Measurements from ENCODE around the gene TACR2.

TACR2 gene

DNA sequence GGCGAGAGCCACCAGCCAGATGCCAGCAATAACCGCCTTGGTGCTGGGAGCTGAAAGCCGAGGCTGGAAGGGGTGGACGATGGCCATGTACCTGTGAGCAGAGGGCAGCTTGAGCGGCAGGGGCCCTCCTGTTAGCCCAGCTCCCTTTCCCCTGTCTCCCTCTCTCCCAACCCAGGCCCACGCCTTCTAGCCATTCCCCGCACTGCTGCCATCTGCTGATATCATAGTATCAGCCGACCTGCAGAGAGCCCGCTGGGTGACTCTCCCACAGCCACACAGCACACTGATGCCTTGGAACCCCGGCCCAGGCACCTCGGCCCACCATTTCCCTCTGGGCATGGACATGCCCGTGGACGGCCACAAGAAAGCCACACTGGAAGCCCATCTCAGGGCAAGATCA is 1.7 kb downstream of the TACR2 start:
- no peaks in the 10 kb centered on the region for H3K36me3 ChIP-seq (ENCODE audit: insufficient read depth, low read length)
- no peak overlapping the region for H3K9ac ChIP-seq (ENCODE audit: low read depth, low read length)
- no peaks in the 10 kb centered on the region for H3K9me3 ChIP-seq (replicated peaks; ENCODE audit: low read length)
- no peak overlapping the region for H3K4me2 ChIP-seq (ENCODE audit: low read length)
- peaks cover 2% of the 10 kb centered on the region for H3K4me1 ChIP-seq (ENCODE audit: control insufficient read depth, insufficient read depth, low read length)
- peaks cover 27% of the 10 kb centered on the region for H3K27me3 ChIP-seq (ENCODE audit: control insufficient read depth, insufficient read depth, low read length)
- H3K4me3 ChIP-seq (ENCODE audit: low read length): no peak overlapping the region

- Histone ChIP-seq H3K4me1 (ENCODE audit: control insufficient read depth, insufficient read depth, low read length) (peaks cover 2% of the 10 kb centered on the region), H3K9me3 (replicated peaks; ENCODE audit: low read length) (no peaks in the 10 kb centered on the region), H3K9ac (ENCODE audit: low read depth, low read length) (no peak overlapping the region), H3K4me2 (ENCODE audit: low read length) (no peak overlapping the region), H3K36me3 (ENCODE audit: insufficient read depth, low read length) (no peaks in the 10 kb centered on the region), H3K4me3 (ENCODE audit: low read length) (no peak overlapping the region), H3K27me3 (ENCODE audit: control insufficient read depth, insufficient read depth, low read length) (peaks cover 27% of the 10 kb centered on the region)
These were observed 2.4 kb downstream of the TACR2 start for GRCh38 chr10:69414036-69415018.

DNA sequence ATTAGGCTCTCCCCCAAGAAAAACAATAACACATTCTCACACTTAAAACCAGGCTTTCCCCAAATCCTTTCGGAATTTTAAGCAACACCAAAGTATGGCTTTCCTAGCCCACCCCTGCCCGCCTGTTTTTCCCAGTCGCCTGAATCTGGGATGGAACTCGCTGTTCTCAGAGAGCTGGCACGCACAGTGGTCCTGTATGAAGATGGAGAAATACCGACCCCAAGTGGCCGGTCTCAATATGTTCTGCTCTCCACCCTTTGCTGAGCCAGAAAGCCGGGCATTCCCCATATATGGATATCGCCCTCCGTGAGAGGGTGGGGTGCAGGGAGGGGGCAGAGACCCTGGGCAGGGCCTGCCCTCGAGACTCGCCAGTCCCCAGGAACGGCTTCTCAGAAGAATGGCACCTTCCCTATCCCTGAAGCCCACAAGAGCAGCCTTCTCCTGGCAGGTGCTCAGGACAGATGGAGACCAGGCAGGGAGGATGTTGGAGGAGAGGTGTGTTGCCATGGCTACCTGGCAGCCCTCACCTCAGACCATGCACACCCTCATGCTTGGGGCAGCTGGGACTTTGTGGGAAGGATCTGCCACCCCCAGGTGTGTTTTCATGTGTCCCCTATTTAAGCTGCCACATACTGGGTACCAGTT is 3.4 kb downstream of the TACR2 start:
- Histone ChIP-seq H3K4me2 (ENCODE audit: low read length) (peak overlapping the region; percentile 54), H3K4me1 (ENCODE audit: control insufficient read depth, insufficient read depth, low read length) (peaks cover 8% of the 10 kb centered on the region), H3K27me3 (ENCODE audit: control insufficient read depth, insufficient read depth, low read length) (peaks cover 27% of the 10 kb centered on the region), H3K9me3 (replicated peaks; ENCODE audit: low read length) (no peaks in the 10 kb centered on the region), H3K36me3 (ENCODE audit: insufficient read depth, low read length) (no peaks in the 10 kb centered on the region), H3K9ac (ENCODE audit: low read depth, low read length) (no peak overlapping the region), H3K4me3 (ENCODE audit: low read length) (no peak overlapping the region)

- peaks cover 23% of the 10 kb centered on the region for H3K27me3 ChIP-seq (ENCODE audit: control insufficient read depth, insufficient read depth, low read length)
- no peak overlapping the region for H3K4me3 ChIP-seq (ENCODE audit: low read length)
- no peak overlapping the region for H3K9ac ChIP-seq (ENCODE audit: low read depth, low read length)
- peaks cover 14% of the 10 kb centered on the region for H3K4me1 ChIP-seq (ENCODE audit: control insufficient read depth, insufficient read depth, low read length)
- H3K9me3 ChIP-seq (replicated peaks; ENCODE audit: low read length): no peaks in the 10 kb centered on the region
- no peak overlapping the region for H3K4me2 ChIP-seq (ENCODE audit: low read length)
- H3K36me3 ChIP-seq (ENCODE audit: insufficient read depth, low read length): no peaks in the 10 kb centered on the region
These were observed 4.4 kb downstream of the TACR2 start for GRCh38 chr10:69412232-69412790.

GRCh38 chr10:69411476-69411875 is 5.2 kb downstream of the TACR2 start:
- peaks cover 15% of the 10 kb centered on the region for H3K27me3 ChIP-seq (ENCODE audit: control insufficient read depth, insufficient read depth, low read length)
- H3K36me3 ChIP-seq (ENCODE audit: insufficient read depth, low read length): no peaks in the 10 kb centered on the region
- no peak overlapping the region for H3K4me3 ChIP-seq (ENCODE audit: low read length)
- no peak overlapping the region for H3K4me2 ChIP-seq (ENCODE audit: low read length)
- no peaks in the 10 kb centered on the region for H3K9me3 ChIP-seq (replicated peaks; ENCODE audit: low read length)
- H3K4me1 ChIP-seq (ENCODE audit: control insufficient read depth, insufficient read depth, low read length): peaks cover 14% of the 10 kb centered on the region
- H3K9ac ChIP-seq (ENCODE audit: low read depth, low read length): no peak overlapping the region

- H3K4me2 ChIP-seq (ENCODE audit: low read length): no peak overlapping the region
- no peaks in the 10 kb centered on the region for H3K36me3 ChIP-seq (ENCODE audit: insufficient read depth, low read length)
- peaks cover 17% of the 10 kb centered on the region for H3K4me1 ChIP-seq (ENCODE audit: control insufficient read depth, insufficient read depth, low read length)
- H3K9ac ChIP-seq (ENCODE audit: low read depth, low read length): no peak overlapping the region
- no peaks in the 10 kb centered on the region for H3K9me3 ChIP-seq (replicated peaks; ENCODE audit: low read length)
- H3K27me3 ChIP-seq (ENCODE audit: control insufficient read depth, insufficient read depth, low read length): peaks cover 5% of the 10 kb centered on the region
- H3K4me3 ChIP-seq (ENCODE audit: low read length): no peak overlapping the region
These were observed 6.2 kb downstream of the TACR2 start for GRCh38 chr10:69410487-69410886.

DNA sequence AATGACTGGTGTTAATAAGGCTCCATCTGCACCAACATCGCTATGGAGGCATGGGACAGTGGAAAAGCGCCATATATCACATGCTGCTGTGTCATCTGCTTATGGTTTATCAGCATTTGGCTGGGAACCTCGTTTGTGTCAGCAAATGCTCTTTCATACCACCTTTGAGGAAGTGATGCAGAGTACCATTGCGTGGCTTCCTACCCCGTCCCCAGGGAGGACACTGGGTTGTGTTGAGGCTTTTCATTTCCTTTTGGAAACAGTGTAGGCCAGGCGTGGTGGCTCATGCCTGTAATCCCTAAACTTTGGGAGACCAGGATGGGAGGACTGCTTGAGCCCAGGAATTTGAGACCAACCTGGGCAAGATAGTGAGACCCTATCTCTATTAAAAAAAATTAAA is 6.8 kb downstream of the TACR2 start:
- no peak overlapping the region for H3K4me2 ChIP-seq (ENCODE audit: low read length)
- no peak overlapping the region for H3K4me3 ChIP-seq (ENCODE audit: low read length)
- H3K9me3 ChIP-seq (replicated peaks; ENCODE audit: low read length): no peaks in the 10 kb centered on the region
- peaks cover 18% of the 10 kb centered on the region for H3K4me1 ChIP-seq (ENCODE audit: control insufficient read depth, insufficient read depth, low read length)
- H3K36me3 ChIP-seq (ENCODE audit: insufficient read depth, low read length): no peaks in the 10 kb centered on the region
- no peak overlapping the region for H3K9ac ChIP-seq (ENCODE audit: low read depth, low read length)
- no peaks in the 10 kb centered on the region for H3K27me3 ChIP-seq (ENCODE audit: control insufficient read depth, insufficient read depth, low read length)

- H3K9ac ChIP-seq (ENCODE audit: low read depth, low read length): peak overlapping the region; percentile 71
- peak overlapping the region; percentile 70 for H3K4me3 ChIP-seq (ENCODE audit: low read length)
- peaks cover 7% of the 10 kb centered on the region for H3K36me3 ChIP-seq (ENCODE audit: insufficient read depth, low read length)
- H3K27me3 ChIP-seq (ENCODE audit: control insufficient read depth, insufficient read depth, low read length): no peaks in the 10 kb centered on the region
- peaks cover 26% of the 10 kb centered on the region for H3K4me1 ChIP-seq (ENCODE audit: control insufficient read depth, insufficient read depth, low read length)
- H3K9me3 ChIP-seq (replicated peaks; ENCODE audit: low read length): no peaks in the 10 kb centered on the region
- peak overlapping the region; percentile 86 for H3K4me2 ChIP-seq (ENCODE audit: low read length)
These were observed 7.6 kb downstream of the TACR2 start for GRCh38 chr10:69409176-69409495.

- peak overlapping the region; percentile 70 for H3K4me3 ChIP-seq (ENCODE audit: low read length)
- H3K4me2 ChIP-seq (ENCODE audit: low read length): peak overlapping the region; percentile 86
- H3K9me3 ChIP-seq (replicated peaks; ENCODE audit: low read length): no peaks in the 10 kb centered on the region
- no peaks in the 10 kb centered on the region for H3K27me3 ChIP-seq (ENCODE audit: control insufficient read depth, insufficient read depth, low read length)
- peak overlapping the region; percentile 71 for H3K9ac ChIP-seq (ENCODE audit: low read depth, low read length)
- H3K36me3 ChIP-seq (ENCODE audit: insufficient read depth, low read length): peaks cover 9% of the 10 kb centered on the region
- peaks cover 32% of the 10 kb centered on the region for H3K4me1 ChIP-seq (ENCODE audit: control insufficient read depth, insufficient read depth, low read length)
These were observed 8.2 kb downstream of the TACR2 start for GRCh38 chr10:69408318-69409175.

DNA sequence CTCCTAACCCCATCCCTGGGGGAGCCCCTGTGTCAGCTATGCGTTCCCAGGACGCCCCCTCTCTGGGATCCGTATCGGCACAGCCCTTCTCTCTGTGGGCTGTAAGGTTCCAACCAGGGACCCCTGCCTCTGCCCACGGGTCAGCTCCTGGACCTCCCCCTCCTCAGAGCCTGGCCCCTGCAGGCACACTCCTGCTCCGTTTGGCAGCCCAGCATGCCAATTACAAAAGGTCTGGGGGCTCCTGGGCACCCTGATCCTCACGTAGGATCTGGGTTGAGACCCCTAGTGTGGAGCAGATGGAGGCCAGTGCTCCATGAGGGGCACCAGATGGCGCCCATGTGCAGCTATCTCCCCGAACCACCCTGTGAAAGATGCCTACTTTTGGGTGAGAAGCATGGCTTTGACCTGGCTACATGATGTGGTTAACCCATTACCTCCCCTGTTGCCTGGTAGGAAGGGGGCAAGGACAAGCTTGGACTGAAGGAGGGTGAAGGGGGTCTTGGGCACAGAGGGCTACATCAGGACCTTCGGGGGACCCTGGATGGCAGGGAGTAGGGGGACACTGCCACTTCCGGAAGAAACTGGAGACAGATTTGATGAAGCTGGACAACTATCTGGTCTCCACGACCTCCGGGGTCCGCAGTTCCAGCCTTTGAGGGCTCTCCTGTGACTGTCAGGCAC is 9.0 kb downstream of the TACR2 start:
- Histone ChIP-seq H3K9me3 (replicated peaks; ENCODE audit: low read length) (no peaks in the 10 kb centered on the region), H3K36me3 (ENCODE audit: insufficient read depth, low read length) (peaks cover 13% of the 10 kb centered on the region), H3K4me3 (ENCODE audit: low read length) (peak overlapping the region; percentile 32), H3K4me1 (ENCODE audit: control insufficient read depth, insufficient read depth, low read length) (peaks cover 38% of the 10 kb centered on the region), H3K4me2 (ENCODE audit: low read length) (peak overlapping the region; percentile 65), H3K9ac (ENCODE audit: low read depth, low read length) (peak overlapping the region; percentile 53), H3K27me3 (ENCODE audit: control insufficient read depth, insufficient read depth, low read length) (no peaks in the 10 kb centered on the region)

Data from skeletal muscle satellite cell (primary cell).